Measurements from ENCODE around the gene PRORP.
A peak's percentile ranks its signal among the peaks of the same experiment; 100 is the strongest.
"Not testable (repeated sequence)": the region's sequence is repeated elsewhere in the genome, so short reads cannot be mapped to it uniquely, and the experiment has no call there.

The PRORP gene

GRCh38 chr14:35140718-35141581 is 18.6 kb downstream of the PRORP start:
- DNase-seq: peak in 1 of 2 donors; percentile 14

GRCh38 chr14:35144029-35144428 is 21.7 kb downstream of the PRORP start:
- DNase-seq: no peak

GRCh38 chr14:35146711-35147149 is 24.4 kb downstream of the PRORP start:
- DNase-seq: no peak

- no peak for DNase-seq
These were observed 24.8 kb downstream of the PRORP start for GRCh38 chr14:35147186-35147585.

- DNase-seq: no peak
These were observed 25.4 kb downstream of the PRORP start for GRCh38 chr14:35147711-35148110.

GRCh38 chr14:35149239-35149638 is 26.9 kb downstream of the PRORP start:
- DNase-seq: no peak

- not testable (repeated sequence) for DNase-seq
These were observed 30.2 kb downstream of the PRORP start for GRCh38 chr14:35152531-35152930.

GRCh38 chr14:35154016-35154415 is 31.7 kb downstream of the PRORP start:
- no peak for DNase-seq

GRCh38 chr14:35155962-35156361 is 33.6 kb downstream of the PRORP start:
- no peak for DNase-seq

- DNase-seq: no peak
These were observed 36.1 kb downstream of the PRORP start for GRCh38 chr14:35158491-35158890.

- DNase-seq: no peak
These were observed 36.8 kb downstream of the PRORP start for GRCh38 chr14:35158951-35159653.

- DNase-seq: no peak
These were observed 37.5 kb downstream of the PRORP start for GRCh38 chr14:35159742-35160409.

GRCh38 chr14:35161231-35161630 is 38.9 kb downstream of the PRORP start:
- DNase-seq: no peak

- no peak for DNase-seq
These were observed 41.0 kb downstream of the PRORP start for GRCh38 chr14:35163384-35163783.

GRCh38 chr14:35164849-35165248 is 42.5 kb downstream of the PRORP start:
- no peak for DNase-seq

- DNase-seq: no peak
These were observed 45.1 kb downstream of the PRORP start for GRCh38 chr14:35167496-35167895.

All from hippocampal formation (tissue), 2 donors.